Activated B cell treated with CpG ODN at 0.5 μM for 24 hours (primary cell): Measurements from ENCODE around the gene VDAC2. TPM values are rescaled to one million over a fixed set of nuclear protein-coding genes. Genes with fewer than 3 reads are reported as not detected.

Experiments
- ATAC-seq: fragments of 200-7000 bp; cut with Tn5 transposase; one replicate; pipeline ENCODE4 v1.10.0; 2021; ENCODE audit warnings: low read depth, mild to moderate bottlenecking, moderate library complexity
- CTCF ChIA-PET: fragments of 350-600 bp; sonication (Branson Sonifier 250); formaldehyde crosslinking; loops from one replicate; lab custom pipeline; 2021; ENCODE audit warnings: antibody characterized with exemption; lab: Charles Lee
- POLR2A ChIA-PET: fragments of 350-600 bp; sonication (Branson Sonifier 250); formaldehyde crosslinking; loops from one replicate; lab custom pipeline; 2021; ENCODE audit warnings: antibody characterized with exemption; lab: Charles Lee
- DNase-seq: peaks from one replicate; pipeline ENCODE4 v3.0.0; 2022
- H3K27ac Mint-ChIP-seq: one replicate; pipeline ENCODE4 v1.8.0; 2020; ENCODE audit warnings: mixed read lengths
- H3K27me3 Mint-ChIP-seq: one replicate; pipeline ENCODE4 v1.8.0; 2021; ENCODE audit warnings: mixed read lengths
- H3K36me3 Mint-ChIP-seq: one replicate; pipeline ENCODE4 v1.8.0; 2021; ENCODE audit warnings: low read depth, mixed read lengths
- H3K4me1 Mint-ChIP-seq: one replicate; pipeline ENCODE4 v1.8.0; 2021; ENCODE audit warnings: mixed read lengths
- H3K4me3 Mint-ChIP-seq: one replicate; pipeline ENCODE4 v1.8.0; 2020; ENCODE audit warnings: mild to moderate bottlenecking, mixed read lengths
- H3K9me3 Mint-ChIP-seq: one replicate; pipeline ENCODE4 v1.8.0; 2020; ENCODE audit warnings: mixed read lengths
- intact Hi-C: fragments of 100-400 bp; cut with micrococcal nuclease; formaldehyde crosslinking; loops from one replicate; pipeline ENCODE4 v1.15.1; 2024
- total RNA-seq: library from RNA; stranded (reverse); gene quantifications from 2 replicates; pipeline ENCODE4 v1.2.3, GENCODE V29; 2022
- TF ChIP-seq, protein P1 (sequence below): fragments of 200-600 bp; IDR thresholded peaks from one replicate; pipeline ENCODE4 v1.8.0; 2022; ENCODE audit warnings: antibody characterized with exemption, mild to moderate bottlenecking

Gene VDAC2
- total RNA-seq, 1 donor from 2014 or later, result 104 TPM

DNA sequence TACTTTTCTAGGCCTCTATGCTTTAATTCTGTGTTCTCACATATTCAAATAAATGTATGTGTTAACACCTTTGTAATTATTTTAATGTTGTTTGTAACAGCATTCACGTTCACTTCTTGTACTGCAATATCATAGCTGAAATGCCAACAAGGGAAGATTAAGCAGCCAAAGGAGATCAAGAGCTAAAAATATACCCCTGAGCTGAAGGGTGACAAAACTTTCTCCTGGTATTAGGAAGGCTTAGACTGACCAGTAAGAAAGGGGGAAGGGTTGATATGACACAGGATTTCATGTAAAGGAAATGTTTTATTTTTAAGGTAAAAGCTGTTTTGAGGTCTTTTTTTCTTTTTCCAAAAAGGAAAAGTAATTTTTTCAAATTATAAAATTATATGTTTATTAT is 40.4 kb upstream of the VDAC2 start:
- Mint-ChIP-seq H3K36me3 (peaks cover 58% of the 10 kb centered on the region), H3K27me3 (no peaks in the 10 kb centered on the region), H3K4me3 (no peak overlapping the region), H3K9me3 (no peaks in the 10 kb centered on the region), H3K4me1 (peaks cover 17% of the 10 kb centered on the region), H3K27ac (no peak overlapping the region)
- ChIA-PET CTCF (no interaction called here), POLR2A (no interaction called here)
- DNase-seq (no peak), ATAC-seq (no peak)
- TF ChIP-seq, protein P1, sequence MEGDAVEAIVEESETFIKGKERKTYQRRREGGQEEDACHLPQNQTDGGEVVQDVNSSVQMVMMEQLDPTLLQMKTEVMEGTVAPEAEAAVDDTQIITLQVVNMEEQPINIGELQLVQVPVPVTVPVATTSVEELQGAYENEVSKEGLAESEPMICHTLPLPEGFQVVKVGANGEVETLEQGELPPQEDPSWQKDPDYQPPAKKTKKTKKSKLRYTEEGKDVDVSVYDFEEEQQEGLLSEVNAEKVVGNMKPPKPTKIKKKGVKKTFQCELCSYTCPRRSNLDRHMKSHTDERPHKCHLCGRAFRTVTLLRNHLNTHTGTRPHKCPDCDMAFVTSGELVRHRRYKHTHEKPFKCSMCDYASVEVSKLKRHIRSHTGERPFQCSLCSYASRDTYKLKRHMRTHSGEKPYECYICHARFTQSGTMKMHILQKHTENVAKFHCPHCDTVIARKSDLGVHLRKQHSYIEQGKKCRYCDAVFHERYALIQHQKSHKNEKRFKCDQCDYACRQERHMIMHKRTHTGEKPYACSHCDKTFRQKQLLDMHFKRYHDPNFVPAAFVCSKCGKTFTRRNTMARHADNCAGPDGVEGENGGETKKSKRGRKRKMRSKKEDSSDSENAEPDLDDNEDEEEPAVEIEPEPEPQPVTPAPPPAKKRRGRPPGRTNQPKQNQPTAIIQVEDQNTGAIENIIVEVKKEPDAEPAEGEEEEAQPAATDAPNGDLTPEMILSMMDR, result no peak
- intact Hi-C loops, result no loop called here

DNA sequence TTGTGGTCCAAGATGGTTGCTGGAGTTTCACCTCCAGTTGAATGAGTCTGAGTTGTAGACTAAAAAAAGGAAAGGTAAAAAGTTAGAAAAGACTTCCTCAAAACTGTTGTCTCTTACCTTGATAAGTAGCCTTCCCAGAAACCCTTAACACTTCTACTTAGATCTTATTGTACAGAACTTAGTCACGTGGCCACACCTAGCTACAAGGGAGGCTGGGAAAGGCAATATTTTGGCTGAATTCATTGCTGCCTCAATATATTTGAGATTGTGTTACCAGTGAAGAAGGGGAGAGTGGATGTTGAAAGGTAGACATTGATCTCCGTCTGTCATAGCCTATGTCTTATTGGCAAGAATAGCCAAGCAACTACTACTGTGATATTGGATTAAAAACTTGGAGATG is 35.5 kb upstream of the VDAC2 start:
- intact Hi-C loops, result no loop called here
- ATAC-seq, result no peak
- Mint-ChIP-seq H3K27ac (no peak overlapping the region), H3K9me3 (no peaks in the 10 kb centered on the region), H3K36me3 (peaks cover 55% of the 10 kb centered on the region), H3K27me3 (no peaks in the 10 kb centered on the region), H3K4me3 (no peak overlapping the region), H3K4me1 (peaks cover 1% of the 10 kb centered on the region)
- POLR2A ChIA-PET, result no interaction called here
- no peak for DNase-seq
- CTCF ChIA-PET, result no interaction called here
- TF ChIP-seq, protein P1, result no peak

DNA sequence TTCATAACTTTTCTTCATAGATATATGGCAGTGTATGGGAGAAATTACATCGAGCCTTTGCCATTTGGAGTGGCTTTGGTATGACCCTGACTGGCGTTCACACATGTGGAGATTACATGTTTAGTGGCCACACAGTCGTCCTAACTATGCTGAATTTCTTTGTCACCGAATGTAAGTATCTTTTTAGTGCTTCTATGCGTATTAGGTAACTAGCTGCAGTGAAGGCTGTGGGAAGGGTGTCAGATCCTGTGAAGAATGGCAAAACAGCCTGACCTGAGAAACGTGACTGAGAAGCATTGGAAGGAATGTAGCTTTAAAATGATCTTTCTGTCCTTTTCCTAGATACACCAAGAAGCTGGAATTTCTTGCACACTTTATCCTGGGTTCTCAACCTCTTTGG is 34.5 kb upstream of the VDAC2 start:
- H3K27me3 Mint-ChIP-seq, result no peaks in the 10 kb centered on the region
- peaks cover 56% of the 10 kb centered on the region for H3K36me3 Mint-ChIP-seq
- no peak overlapping the region for H3K27ac Mint-ChIP-seq
- intact Hi-C loops, result no loop called here
- H3K9me3 Mint-ChIP-seq, result no peaks in the 10 kb centered on the region
- POLR2A ChIA-PET, result no interaction called here
- TF ChIP-seq, protein P1, result no peak
- ATAC-seq (no peak), DNase-seq (no peak)
- peaks cover 1% of the 10 kb centered on the region for H3K4me1 Mint-ChIP-seq
- no peak overlapping the region for H3K4me3 Mint-ChIP-seq
- CTCF ChIA-PET, result interaction anchor here (0.6 to 1.0 kb wide), 2 partner anchors 12 to 24 kb away, joined by 3 to 4 read pairs; no protein-coding TSS in a partner anchor

DNA sequence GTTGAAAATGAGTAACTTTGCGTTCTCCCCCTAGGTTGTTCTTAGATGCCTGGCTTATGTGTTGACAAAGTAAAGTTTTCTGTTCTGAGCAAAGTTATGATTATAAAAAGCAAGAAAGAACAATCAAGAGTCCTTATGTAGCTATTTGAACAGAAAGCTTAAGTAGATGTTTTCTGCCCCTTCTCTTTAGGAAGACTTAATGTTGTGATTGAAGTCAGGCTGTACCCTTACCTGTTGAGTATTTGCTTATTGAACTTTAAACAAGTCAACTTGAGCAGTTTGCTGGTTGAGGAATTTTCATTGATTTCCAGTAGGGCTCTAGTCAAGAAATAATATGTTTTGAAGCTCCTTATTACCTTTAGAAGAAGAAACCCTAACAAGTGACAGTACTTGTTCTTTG is 33.9 kb upstream of the VDAC2 start:
- Mint-ChIP-seq H3K27me3 (no peaks in the 10 kb centered on the region), H3K9me3 (no peaks in the 10 kb centered on the region), H3K36me3 (peaks cover 63% of the 10 kb centered on the region), H3K4me1 (peaks cover 1% of the 10 kb centered on the region), H3K4me3 (no peak overlapping the region), H3K27ac (no peak overlapping the region)
- ChIA-PET POLR2A (no interaction called here), CTCF (interaction anchor here (1.0 kb wide), 1 partner anchor 12 kb away, joined by 3 read pairs; no protein-coding TSS in a partner anchor)
- DNase-seq (no peak), ATAC-seq (no peak)
- TF ChIP-seq, protein P1, result no peak
- intact Hi-C loops, result no loop called here

DNA sequence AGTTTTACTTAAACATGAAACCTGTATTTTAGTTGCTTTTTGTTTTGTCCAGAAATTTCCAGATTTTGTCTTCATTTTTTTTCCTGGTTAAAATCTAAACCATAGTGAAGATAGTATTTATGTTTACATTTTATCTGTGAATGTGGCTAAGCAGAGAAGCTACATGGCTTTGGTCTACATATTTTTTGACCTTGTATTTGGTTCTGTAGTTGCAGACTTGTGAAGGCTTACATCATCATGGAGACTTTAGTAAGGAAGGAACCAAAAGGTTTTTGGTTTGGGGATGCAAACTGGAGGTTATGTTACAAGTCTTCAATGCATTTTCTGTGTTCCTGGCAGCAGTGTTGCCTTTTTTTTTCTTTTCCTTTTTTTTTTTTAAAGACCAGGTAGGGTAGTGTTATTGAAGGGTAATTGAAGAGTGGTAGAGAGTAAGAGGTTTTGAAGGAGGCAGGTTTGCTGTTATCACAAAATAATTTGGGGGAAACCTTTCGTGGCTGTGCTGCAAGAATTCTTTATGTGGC is 30.9 kb upstream of the VDAC2 start:
- ChIA-PET POLR2A (no interaction called here), CTCF (interaction anchor here (1.2 kb wide), 1 partner anchor 8 kb away, joined by 3 read pairs; no protein-coding TSS in a partner anchor)
- DNase-seq, result no peak
- H3K27ac Mint-ChIP-seq, result no peak overlapping the region
- H3K4me1 Mint-ChIP-seq, result no peaks in the 10 kb centered on the region
- H3K4me3 Mint-ChIP-seq, result no peak overlapping the region
- no peaks in the 10 kb centered on the region for H3K9me3 Mint-ChIP-seq
- no peak for ATAC-seq
- intact Hi-C loops, result no loop called here
- peaks cover 53% of the 10 kb centered on the region for H3K36me3 Mint-ChIP-seq
- H3K27me3 Mint-ChIP-seq, result no peaks in the 10 kb centered on the region
- TF ChIP-seq, protein P1, result no peak
